ENCODE measurements around the gene GRXCR1. TPM values are rescaled to one million over a fixed set of nuclear protein-coding genes. Genes with fewer than 3 reads are reported as not detected.

GRXCR1 gene
- total RNA-seq, 4 donors from 2014 or later, result not detected

- 41 to 46% methylated on average over 6 of the region's 6 CpGs for WGBS, 2 donors
- DNase-seq (ENCODE audit: low spot score in 2 of 2), result no peak
- TF ChIP-seq POLR2A (IDR thresholded peaks at IDR 0.05), result no peak
- TF ChIP-seq, protein P1, sequence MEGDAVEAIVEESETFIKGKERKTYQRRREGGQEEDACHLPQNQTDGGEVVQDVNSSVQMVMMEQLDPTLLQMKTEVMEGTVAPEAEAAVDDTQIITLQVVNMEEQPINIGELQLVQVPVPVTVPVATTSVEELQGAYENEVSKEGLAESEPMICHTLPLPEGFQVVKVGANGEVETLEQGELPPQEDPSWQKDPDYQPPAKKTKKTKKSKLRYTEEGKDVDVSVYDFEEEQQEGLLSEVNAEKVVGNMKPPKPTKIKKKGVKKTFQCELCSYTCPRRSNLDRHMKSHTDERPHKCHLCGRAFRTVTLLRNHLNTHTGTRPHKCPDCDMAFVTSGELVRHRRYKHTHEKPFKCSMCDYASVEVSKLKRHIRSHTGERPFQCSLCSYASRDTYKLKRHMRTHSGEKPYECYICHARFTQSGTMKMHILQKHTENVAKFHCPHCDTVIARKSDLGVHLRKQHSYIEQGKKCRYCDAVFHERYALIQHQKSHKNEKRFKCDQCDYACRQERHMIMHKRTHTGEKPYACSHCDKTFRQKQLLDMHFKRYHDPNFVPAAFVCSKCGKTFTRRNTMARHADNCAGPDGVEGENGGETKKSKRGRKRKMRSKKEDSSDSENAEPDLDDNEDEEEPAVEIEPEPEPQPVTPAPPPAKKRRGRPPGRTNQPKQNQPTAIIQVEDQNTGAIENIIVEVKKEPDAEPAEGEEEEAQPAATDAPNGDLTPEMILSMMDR (IDR thresholded peaks at IDR 0.05), result no peak
- no peak overlapping the region for H3K4me3 ChIP-seq (ENCODE audit: low read depth, poor library complexity, severe bottlenecking)
- intact Hi-C loops (cut with DNase I; ENCODE audit: low total_unique reads), result no loop called here
Observed at GRCh38 chr4:42995343-42995944, 102.9 kb downstream of the GRXCR1 start.

DNA sequence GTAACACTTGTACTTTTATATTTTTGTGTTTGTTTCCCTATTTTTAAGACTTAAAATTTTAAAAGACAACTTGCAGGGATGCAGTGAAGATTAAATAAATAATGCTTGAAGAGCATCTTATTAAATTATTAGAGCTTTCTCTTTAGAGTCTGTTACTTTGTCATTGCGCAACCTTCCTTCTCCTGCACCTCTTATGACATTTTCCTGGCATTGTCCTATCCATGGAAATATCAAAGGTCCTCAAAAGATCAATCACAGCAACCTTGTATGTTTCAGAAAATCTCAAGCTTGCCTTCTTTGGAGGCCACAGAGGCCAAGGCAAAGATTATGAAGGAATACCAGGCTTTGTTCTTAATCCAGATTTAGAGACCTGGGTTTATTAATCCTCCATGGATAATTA lies 116.3 kb downstream of the GRXCR1 start:
- no peak overlapping the region for H3K4me3 ChIP-seq (ENCODE audit: low read depth, poor library complexity, severe bottlenecking)
- TF ChIP-seq, protein P1 (IDR thresholded peaks at IDR 0.05), result no peak
- TF ChIP-seq POLR2A (IDR thresholded peaks at IDR 0.05), result no peak
- WGBS, 2 donors, result 90 to 91% methylated on average over 1 of the region's 1 CpG
- no peak for DNase-seq (ENCODE audit: low spot score in 2 of 2)
- intact Hi-C loops (cut with DNase I; ENCODE audit: low total_unique reads), result no loop called here

- no peak overlapping the region for H3K4me3 ChIP-seq (ENCODE audit: low read depth, poor library complexity, severe bottlenecking)
- no peak for TF ChIP-seq POLR2A (IDR thresholded peaks at IDR 0.05)
- TF ChIP-seq, protein P1 (IDR thresholded peaks at IDR 0.05), result no peak
- intact Hi-C loops (cut with DNase I; ENCODE audit: low total_unique reads), result no loop called here
- WGBS, 2 donors, result 93 to 95% methylated on average over 4 of the region's 4 CpGs
- DNase-seq (ENCODE audit: low spot score in 2 of 2), result no peak
Observed at GRCh38 chr4:43014256-43014655, 121.7 kb downstream of the GRXCR1 start.

GRCh38 chr4:43041632-43042031 lies 149.1 kb downstream of the GRXCR1 start:
- TF ChIP-seq, protein P1 (IDR thresholded peaks at IDR 0.05), result no peak
- TF ChIP-seq POLR2A (IDR thresholded peaks at IDR 0.05), result no peak
- H3K4me3 ChIP-seq (ENCODE audit: low read depth, poor library complexity, severe bottlenecking), result no peak overlapping the region
- intact Hi-C loops (cut with DNase I; ENCODE audit: low total_unique reads), result no loop called here
- 33 to 37% methylated on average over 1 of the region's 1 CpG for WGBS, 2 donors
- no peak for DNase-seq (ENCODE audit: low spot score in 2 of 2)

DNA sequence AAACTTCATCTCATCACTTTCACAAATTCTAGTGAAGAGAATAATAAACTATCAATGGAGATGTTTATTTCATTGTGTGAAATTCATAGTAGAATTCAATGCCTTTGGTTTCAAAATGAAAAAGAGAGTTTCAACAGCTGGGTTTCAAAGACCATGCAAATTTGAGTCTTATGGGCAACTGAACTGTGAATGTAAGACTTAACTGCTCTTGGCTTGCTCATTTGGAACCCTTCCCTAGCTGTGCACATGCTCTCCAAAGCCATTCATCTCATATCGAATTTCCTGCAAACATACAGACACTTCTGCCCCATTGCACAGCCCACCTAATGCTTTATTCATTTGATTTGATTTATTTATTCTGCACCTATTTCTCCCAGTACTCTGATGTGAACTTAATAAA lies 154.5 kb downstream of the GRXCR1 start:
- intact Hi-C loops (cut with DNase I; ENCODE audit: low total_unique reads), result no loop called here
- no peak for TF ChIP-seq POLR2A (IDR thresholded peaks at IDR 0.05)
- TF ChIP-seq, protein P1 (IDR thresholded peaks at IDR 0.05), result no peak
- H3K4me3 ChIP-seq (ENCODE audit: low read depth, poor library complexity, severe bottlenecking), result no peak overlapping the region
- no peak for DNase-seq (ENCODE audit: low spot score in 2 of 2)
- WGBS, 2 donors, result 51 to 55% methylated on average over 1 of the region's 1 CpG

DNA sequence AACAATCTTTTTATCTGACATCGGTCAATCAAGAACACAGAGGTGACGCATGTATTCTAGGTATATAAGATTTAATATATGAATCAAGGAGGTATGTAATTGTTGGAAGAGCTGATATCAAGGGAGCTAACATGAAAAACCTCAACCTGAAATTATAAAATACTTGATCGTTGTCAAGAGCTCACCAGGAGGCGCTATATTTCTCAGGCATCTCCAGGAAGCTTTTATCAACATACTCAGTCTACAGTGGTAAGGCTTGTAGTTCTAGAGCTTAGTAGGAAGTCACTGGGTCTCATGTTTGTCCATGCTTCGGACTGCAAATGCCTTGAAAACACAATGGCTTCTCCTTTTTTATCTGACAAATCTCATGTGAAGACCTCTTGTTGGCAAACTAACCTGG lies 156.1 kb downstream of the GRXCR1 start:
- intact Hi-C loops (cut with DNase I; ENCODE audit: low total_unique reads), result no loop called here
- WGBS, 2 donors, result 67 to 69% methylated on average over 5 of the region's 5 CpGs
- TF ChIP-seq, protein P1 (IDR thresholded peaks at IDR 0.05), result no peak
- no peak for TF ChIP-seq POLR2A (IDR thresholded peaks at IDR 0.05)
- no peak overlapping the region for H3K4me3 ChIP-seq (ENCODE audit: low read depth, poor library complexity, severe bottlenecking)
- DNase-seq (ENCODE audit: low spot score in 2 of 2), result no peak
